Measurements from ENCODE around the gene ARID1A. TPM values are rescaled to one million over a fixed set of nuclear protein-coding genes. Genes with fewer than 3 reads are reported as not detected.
A peak's percentile ranks its signal among the peaks of the same experiment; 100 is the strongest.

Gene ARID1A
- total and polyA plus RNA-seq, 9 of the 15 experiments (the other 6 are each of a cell fraction or from before 2014, with no cell fraction given) = 8.3 to 88.3 (median 22.5) TPM

GRCh38 chr1:26740952-26741351 lies 45.1 kb downstream of the ARID1A start:
- H4K20me1 ChIP-seq (replicated peaks; ENCODE audit: control insufficient read depth, insufficient read depth, low read length) = 0 out of 2 replicates have a peak, but pooled peaks cover 8% of the 10 kb centered on the region
- peaks cover 73% of the 10 kb centered on the region for H3K79me2 ChIP-seq (ENCODE audit: control insufficient read depth, insufficient read depth, low read length)
- no peak overlapping the region for H3K27ac ChIP-seq (ENCODE audit: extremely low read depth, low read depth, low read length)
- H3K9me3 ChIP-seq (replicated peaks; ENCODE audit: control insufficient read depth, insufficient read depth, low read depth, low read length) = no peaks in the 10 kb centered on the region
- CTCF ChIA-PET (ENCODE audit: low intra/inter-chr PET ratio) = no interaction called here
- BruUV-seq (replicated peaks) = no TSS peak
- POLR2A ChIA-PET = interaction anchor here (1.1 to 2.5 kb wide), 3 partner anchors 17 to 47 kb away, joined by 3 to 13 read pairs (median 5); partner anchors contain the start of gene PIGV
- H3K4me2 ChIP-seq (ENCODE audit: insufficient read depth, low read length) = no peak overlapping the region
- no peaks in the 10 kb centered on the region for H3K27me3 ChIP-seq (ENCODE audit: control insufficient read depth in 2 of 2, insufficient read depth in 2 of 2, low read length in 2 of 2)
- H2AFZ ChIP-seq (ENCODE audit: low read depth, low read length) = no peak overlapping the region
- no peak for TF ChIP-seq ETS2 (tag; IDR thresholded peaks at IDR 0.05; ENCODE audit: borderline replicate concordance, poor library complexity, severe bottlenecking)
- TF ChIP-seq CEBPB (tag; IDR thresholded peaks at IDR 0.05) = peak; percentile 41
- no peaks in the 10 kb centered on the region for H3K9me1 ChIP-seq (ENCODE audit: control insufficient read depth, insufficient read depth, low read length)
- no peak for DNase-seq (ENCODE audit: extremely low read depth in 1 of 4, low spot score in 3 of 4)
- FAIRE-seq = no peak
- no peak overlapping the region for H3K9ac ChIP-seq (ENCODE audit: insufficient read depth in 1 of 2, low read depth in 2 of 2, low read length in 2 of 2)
- peaks cover 13 to 27% of the 10 kb centered on the region in 2 experiments; a peak in 4 of 5 replicates for H3K4me1 ChIP-seq (replicated peaks in 1 of 2; ENCODE audit: control insufficient read depth in 2 of 2, insufficient read depth in 2 of 2, low read length in 2 of 2)
- in situ Hi-C loops (cut with MboI) (no loop called here), intact Hi-C loops (cut with micrococcal nuclease) (no loop called here)
- WGBS (ENCODE audit: insufficient coverage, low coverage, missing lambda C conversion rate) = 80% methylated on average over 5 of the region's 5 CpGs
- ATAC-seq = no peak
- H3K36me3 ChIP-seq (ENCODE audit: control insufficient read depth, insufficient read depth, low read length) = peaks cover 82% of the 10 kb centered on the region
- H3K4me3 ChIP-seq = no peak overlapping the region

DNA sequence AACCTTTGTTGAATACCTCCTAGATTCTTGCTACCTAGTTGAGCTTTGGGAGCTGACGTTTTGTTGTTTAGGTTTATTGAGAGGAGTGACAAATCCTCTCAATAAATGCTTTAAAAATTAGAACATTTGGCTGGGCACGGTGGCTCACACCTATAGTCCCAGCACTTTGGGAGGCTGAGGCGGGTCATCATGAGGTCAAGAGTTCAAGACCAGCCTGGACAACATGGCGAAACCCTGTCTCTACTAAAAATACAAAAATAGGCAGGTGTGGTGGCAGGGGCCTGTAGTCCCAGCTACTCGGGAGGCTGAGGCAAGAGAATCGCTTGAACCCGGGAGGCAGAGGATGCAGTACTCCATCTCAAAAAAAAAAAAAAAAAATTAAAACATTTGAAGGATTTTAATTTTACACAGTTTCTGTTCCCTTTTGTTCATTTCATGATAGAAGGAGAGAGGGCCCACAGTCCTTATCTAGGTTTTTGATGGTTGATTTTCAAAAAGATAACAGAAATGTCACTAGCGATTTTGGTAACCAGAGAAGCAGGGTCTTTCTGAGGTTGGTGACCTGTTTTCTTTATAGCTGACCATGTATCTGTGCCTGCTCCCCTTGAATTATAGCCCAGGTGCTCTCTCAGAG lies 47.7 kb downstream of the ARID1A start:
- Histone ChIP-seq H3K9ac (ENCODE audit: insufficient read depth in 1 of 2, low read depth in 2 of 2, low read length in 2 of 2) (peak overlapping the region in 1 of 2 experiments; percentile 58; a peak in 1 of 4 replicates), H3K27ac (ENCODE audit: extremely low read depth, low read depth, low read length) (peak overlapping the region; percentile 82), H3K4me2 (ENCODE audit: insufficient read depth, low read length) (peak overlapping the region; percentile 69), H3K9me1 (ENCODE audit: control insufficient read depth, insufficient read depth, low read length) (no peaks in the 10 kb centered on the region), H3K4me1 (replicated peaks in 1 of 2; ENCODE audit: control insufficient read depth in 2 of 2, insufficient read depth in 2 of 2, low read length in 2 of 2) (peaks cover 13 to 27% of the 10 kb centered on the region in 2 experiments; a peak in 4 of 5 replicates), H2AFZ (ENCODE audit: low read depth, low read length) (no peak overlapping the region), H4K20me1 (replicated peaks; ENCODE audit: control insufficient read depth, insufficient read depth, low read length) (0 out of 2 replicates have a peak, but pooled peaks cover 8% of the 10 kb centered on the region), H3K79me2 (ENCODE audit: control insufficient read depth, insufficient read depth, low read length) (peaks cover 90% of the 10 kb centered on the region), H3K4me3 (no peak overlapping the region), H3K36me3 (ENCODE audit: control insufficient read depth, insufficient read depth, low read length) (peaks cover 89% of the 10 kb centered on the region), H3K27me3 (ENCODE audit: control insufficient read depth in 2 of 2, insufficient read depth in 2 of 2, low read length in 2 of 2) (no peaks in the 10 kb centered on the region), H3K9me3 (replicated peaks; ENCODE audit: control insufficient read depth, insufficient read depth, low read depth, low read length) (no peaks in the 10 kb centered on the region)
- FAIRE-seq = no peak
- in situ Hi-C loops (cut with MboI) (no loop called here), intact Hi-C loops (cut with micrococcal nuclease) (loop anchor here (2.0 kb wide), 1 partner anchor 43 kb away; the partner anchor contains the start of gene PIGV)
- ChIA-PET CTCF (ENCODE audit: low intra/inter-chr PET ratio) (no interaction called here), POLR2A (interaction anchor here (0.8 to 3.8 kb wide), 20 partner anchors 10 to 144 kb away, joined by 3 to 23 read pairs (median 4); no protein-coding TSS in a partner anchor)
- no peak for DNase-seq (ENCODE audit: extremely low read depth in 1 of 4, low spot score in 3 of 4)
- BruUV-seq (replicated peaks) = no TSS peak
- 63% methylated on average over 8 of the region's 8 CpGs for WGBS (ENCODE audit: insufficient coverage, low coverage, missing lambda C conversion rate)
- no peak for ATAC-seq

Data from K562 (cell line).